Activated CD4-positive, alpha-beta T cell treated with anti-CD3 and anti-CD28 coated beads for 36 hours (primary cell): Measurements from ENCODE around the gene MRPL39. TPM values are rescaled to one million over a fixed set of nuclear protein-coding genes. Genes with fewer than 3 reads are reported as not detected.
"Not testable (repeated sequence)": the region's sequence is repeated elsewhere in the genome, so short reads cannot be mapped to it uniquely, and the experiment has no call there.

Experiments used
- ATAC-seq: fragments of 200-7000 bp; cut with Tn5 transposase; one replicate; pipeline ENCODE4 v1.10.0; 2021; ENCODE audit warnings: mild to moderate bottlenecking, moderate library complexity
- CTCF ChIA-PET: fragments of 350-600 bp; sonication (Branson Sonifier 250); formaldehyde crosslinking; loops from one replicate; lab custom pipeline; 2021; ENCODE audit warnings: antibody characterized with exemption; lab: Charles Lee
- POLR2A ChIA-PET: fragments of 350-600 bp; sonication (Branson Sonifier 250); formaldehyde crosslinking; loops from one replicate; lab custom pipeline; 2021; ENCODE audit warnings: antibody characterized with exemption, inconsistent platforms; lab: Charles Lee
- DNase-seq: peaks from one replicate; pipeline ENCODE4 v3.0.0-alpha.2; 2020
- H3K27ac Mint-ChIP-seq: one replicate; pipeline ENCODE4 v1.8.0; 2021; ENCODE audit warnings: mixed read lengths
- H3K27me3 Mint-ChIP-seq: one replicate; pipeline ENCODE4 v1.8.0; 2021; ENCODE audit warnings: mixed read lengths
- H3K36me3 Mint-ChIP-seq: one replicate; pipeline ENCODE4 v1.8.0; 2021; ENCODE audit warnings: low read depth, mixed read lengths
- H3K4me1 Mint-ChIP-seq: one replicate; pipeline ENCODE4 v1.8.0; 2021; ENCODE audit warnings: mixed read lengths
- H3K4me3 Mint-ChIP-seq: one replicate; pipeline ENCODE4 v1.8.0; 2021; ENCODE audit warnings: mild to moderate bottlenecking, moderate library complexity, mixed read lengths
- H3K9me3 Mint-ChIP-seq: one replicate; pipeline ENCODE4 v1.8.0; 2021; ENCODE audit warnings: low read depth, mixed read lengths
- intact Hi-C, 2 experiments: fragments of 100-400 bp; cut with DNase I in 1 of 2; cut with micrococcal nuclease in 1 of 2; formaldehyde crosslinking; loops; one replicate each; pipeline versions ENCODE4 v1.14.2 to v1.15.1; 2022 to 2024; cut with DNase I, micrococcal nuclease
- total RNA-seq, 2 experiments: library from RNA; stranded (reverse); gene quantifications; one replicate each; pipeline ENCODE4 v1.2.3, GENCODE V29; 2021

The MRPL39 gene
- total RNA-seq, 2 experiments from 2014 or later: 78.4 to 84.5 TPM

- DNase-seq (no peak), ATAC-seq (no peak)
- H3K36me3 Mint-ChIP-seq: no peaks in the 10 kb centered on the region
- no peaks in the 10 kb centered on the region for H3K9me3 Mint-ChIP-seq
- H3K4me3 Mint-ChIP-seq: peak overlapping the region; percentile 62
- intact Hi-C loops: loop anchor here in 1 of 2 experiments (2.0 to 10.0 kb wide), 2 partner anchors 97 to 167 kb away; partner anchors contain the start of genes ATP5PF and GABPA
- peaks cover 50% of the 10 kb centered on the region for H3K27me3 Mint-ChIP-seq
- H3K27ac Mint-ChIP-seq: no peak overlapping the region
- peaks cover 29% of the 10 kb centered on the region for H3K4me1 Mint-ChIP-seq
- ChIA-PET POLR2A (no interaction called here), CTCF (interaction anchor here (0.8 to 1.9 kb wide), 8 partner anchors 9 to 166 kb away, joined by 3 to 16 read pairs (median 4); partner anchors contain the start of gene MRPL39)
These were observed 30.8 kb upstream of the MRPL39 start for GRCh38 chr21:25637851-25638659.

DNA sequence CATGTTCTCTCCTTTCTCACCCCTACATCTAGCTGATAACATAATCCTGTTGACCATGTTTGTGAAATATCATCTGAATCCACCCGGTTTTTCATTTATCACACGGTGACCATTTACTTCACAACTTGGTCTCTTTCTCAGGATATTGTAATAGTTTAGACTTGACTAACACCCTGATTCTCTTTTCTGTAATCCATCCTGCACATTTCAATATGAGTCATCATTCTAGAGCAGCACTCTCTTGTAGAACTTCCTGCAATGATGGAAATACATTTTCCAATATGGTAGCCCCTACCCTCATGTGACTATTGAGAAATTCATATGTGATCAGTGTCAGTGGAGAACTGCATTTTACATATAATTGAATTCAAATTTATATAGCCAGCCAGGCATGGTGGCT, 29.4 kb upstream of the MRPL39 start:
- H3K4me3 Mint-ChIP-seq: no peak overlapping the region
- DNase-seq (no peak), ATAC-seq (peak; percentile 49)
- H3K9me3 Mint-ChIP-seq: no peaks in the 10 kb centered on the region
- intact Hi-C loops: loop anchor here in 1 of 2 experiments (10.0 kb wide), 1 partner anchor 168 kb away; no protein-coding TSS in a partner anchor
- ChIA-PET POLR2A (no interaction called here), CTCF (interaction anchor here (0.6 to 1.4 kb wide), 6 partner anchors 10 to 168 kb away, joined by 3 to 8 read pairs (median 4); partner anchors contain the start of genes ATP5PF and GABPA)
- H3K36me3 Mint-ChIP-seq: no peaks in the 10 kb centered on the region
- H3K4me1 Mint-ChIP-seq: peaks cover 29% of the 10 kb centered on the region
- H3K27me3 Mint-ChIP-seq: peaks cover 48% of the 10 kb centered on the region
- H3K27ac Mint-ChIP-seq: no peak overlapping the region

GRCh38 chr21:25635310-25635709, 28.0 kb upstream of the MRPL39 start:
- ChIA-PET CTCF (no interaction called here), POLR2A (no interaction called here)
- peak; percentile 28 for DNase-seq
- Mint-ChIP-seq H3K9me3 (no peaks in the 10 kb centered on the region), H3K27me3 (peaks cover 38% of the 10 kb centered on the region), H3K36me3 (no peaks in the 10 kb centered on the region), H3K27ac (peak overlapping the region; percentile 2), H3K4me1 (peaks cover 25% of the 10 kb centered on the region), H3K4me3 (no peak overlapping the region)
- ATAC-seq: no peak
- intact Hi-C loops: loop anchor here in 1 of 2 experiments (10.0 kb wide), 1 partner anchor 169 kb away; no protein-coding TSS in a partner anchor

GRCh38 chr21:25632296-25632695, 25.0 kb upstream of the MRPL39 start:
- H3K27ac Mint-ChIP-seq: no peak overlapping the region
- POLR2A ChIA-PET: no interaction called here
- intact Hi-C loops: loop anchor here in 1 of 2 experiments (10.0 kb wide), 1 partner anchor 173 kb away; no protein-coding TSS in a partner anchor
- no peaks in the 10 kb centered on the region for H3K9me3 Mint-ChIP-seq
- no peak for DNase-seq
- no peak overlapping the region for H3K4me3 Mint-ChIP-seq
- peaks cover 13% of the 10 kb centered on the region for H3K4me1 Mint-ChIP-seq
- peaks cover 20% of the 10 kb centered on the region for H3K27me3 Mint-ChIP-seq
- CTCF ChIA-PET: no interaction called here
- H3K36me3 Mint-ChIP-seq: no peaks in the 10 kb centered on the region
- no peak for ATAC-seq

DNA sequence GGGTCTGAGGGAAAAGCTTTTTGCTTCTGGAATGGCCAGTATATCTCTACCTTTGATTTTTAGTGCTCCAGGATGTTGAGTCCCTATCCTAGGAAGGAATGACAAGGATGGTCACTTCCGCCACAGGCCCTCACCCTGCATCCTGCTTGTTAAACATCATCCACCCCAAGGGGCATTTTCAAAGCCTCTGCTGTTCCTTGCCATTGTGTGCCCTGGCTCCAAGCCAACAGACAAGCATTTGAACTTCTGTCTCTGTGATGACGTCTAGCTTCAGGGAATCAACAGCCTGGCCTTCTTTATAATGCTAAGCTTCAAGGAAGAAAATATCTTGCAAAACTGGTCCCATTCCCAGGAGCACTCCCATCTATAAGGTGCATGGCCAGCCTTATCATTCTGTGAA, 19.5 kb upstream of the MRPL39 start:
- Mint-ChIP-seq H3K4me1 (no peaks in the 10 kb centered on the region), H3K4me3 (no peak overlapping the region), H3K36me3 (no peaks in the 10 kb centered on the region), H3K27me3 (no peaks in the 10 kb centered on the region), H3K27ac (no peak overlapping the region), H3K9me3 (no peaks in the 10 kb centered on the region)
- CTCF ChIA-PET: interaction anchor here (0.7 to 4.1 kb wide), 5 partner anchors 10 to 185 kb away, joined by 3 to 14 read pairs (median 4); no protein-coding TSS in a partner anchor
- DNase-seq: no peak
- POLR2A ChIA-PET: no interaction called here
- intact Hi-C loops: no loop called here
- ATAC-seq: no peak

DNA sequence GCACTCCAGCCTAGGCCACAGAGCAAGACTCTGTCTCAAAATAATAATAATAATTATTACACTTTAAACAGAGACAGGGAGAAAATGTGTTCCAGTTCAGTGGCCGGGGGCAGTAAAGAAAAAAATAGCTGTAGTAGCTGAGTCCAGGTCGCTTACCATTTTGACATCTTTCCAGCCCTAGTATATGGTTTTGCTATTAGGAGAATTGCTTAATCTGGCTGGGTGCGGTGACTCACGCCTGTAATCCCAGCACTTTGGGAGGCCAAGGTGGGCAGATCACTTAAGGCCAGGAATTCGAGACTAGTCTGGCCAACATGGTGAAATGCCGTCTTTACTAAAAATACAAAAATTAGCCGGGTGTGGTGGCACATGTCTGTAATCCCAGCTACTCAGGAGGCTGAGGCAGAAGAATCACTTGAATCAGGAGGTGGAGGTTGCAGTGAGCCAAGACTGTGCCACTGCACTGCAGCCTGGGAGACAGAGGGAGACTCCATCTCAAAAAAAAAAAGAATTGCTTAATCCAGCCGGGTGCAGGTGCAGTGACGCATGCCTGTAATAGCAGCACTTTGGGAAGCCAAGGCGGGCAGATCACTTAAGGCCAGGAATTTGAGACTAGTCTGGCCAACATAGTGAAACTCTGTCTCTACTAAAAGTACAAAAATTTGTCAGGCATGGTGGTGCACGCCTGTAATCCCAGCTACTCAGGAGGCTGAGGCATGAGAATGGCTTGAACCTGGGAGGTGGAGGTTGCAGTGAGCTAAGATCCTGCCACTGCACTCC, 18.7 kb upstream of the MRPL39 start:
- intact Hi-C loops, H3K36me3 Mint-ChIP-seq, POLR2A ChIA-PET, H3K27me3 Mint-ChIP-seq, DNase-seq, H3K4me1 Mint-ChIP-seq, H3K27ac Mint-ChIP-seq, ATAC-seq, H3K4me3 Mint-ChIP-seq, H3K9me3 Mint-ChIP-seq: not testable (repeated sequence)
- CTCF ChIA-PET: interaction anchor here (0.6 to 4.1 kb wide), 5 partner anchors 15 to 184 kb away, joined by 3 to 14 read pairs (median 3); no protein-coding TSS in a partner anchor

GRCh38 chr21:25625036-25625435, 17.8 kb upstream of the MRPL39 start:
- H3K4me3 Mint-ChIP-seq: no peak overlapping the region
- H3K9me3 Mint-ChIP-seq: no peaks in the 10 kb centered on the region
- H3K36me3 Mint-ChIP-seq: no peaks in the 10 kb centered on the region
- H3K27ac Mint-ChIP-seq: no peak overlapping the region
- CTCF ChIA-PET: interaction anchor here (1.1 to 1.5 kb wide), 2 partner anchors 16 to 17 kb away, joined by 3 to 7 read pairs; no protein-coding TSS in a partner anchor
- intact Hi-C loops: no loop called here
- H3K4me1 Mint-ChIP-seq: no peaks in the 10 kb centered on the region
- ATAC-seq (no peak), DNase-seq (no peak)
- H3K27me3 Mint-ChIP-seq: no peaks in the 10 kb centered on the region
- POLR2A ChIA-PET: no interaction called here

GRCh38 chr21:25624511-25624910, 17.2 kb upstream of the MRPL39 start:
- no peaks in the 10 kb centered on the region for H3K36me3 Mint-ChIP-seq

DNA sequence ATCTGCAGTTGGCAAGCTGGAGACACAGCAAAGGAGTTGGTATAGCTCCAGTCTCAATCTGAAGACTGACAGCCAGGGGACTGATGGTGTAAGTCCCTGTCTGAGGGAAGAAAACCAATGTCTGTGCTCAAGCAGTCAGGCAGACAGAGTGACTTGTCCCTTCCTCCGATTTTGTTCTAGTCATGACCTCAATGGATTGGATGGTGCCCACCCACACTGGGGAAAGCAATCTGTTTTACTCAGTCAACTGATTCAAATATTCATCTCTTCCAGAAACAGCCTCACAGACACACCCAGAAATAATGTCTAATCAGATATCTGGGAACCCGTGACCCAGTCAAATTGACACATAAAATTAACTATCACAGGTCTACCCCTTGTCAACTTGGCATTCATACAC, 11.9 kb upstream of the MRPL39 start:
- intact Hi-C loops: no loop called here
- ChIA-PET CTCF (interaction anchor here (2.5 kb wide), 1 partner anchor 11 kb away, joined by 6 read pairs; no protein-coding TSS in a partner anchor), POLR2A (no interaction called here)
- Mint-ChIP-seq H3K4me1 (no peaks in the 10 kb centered on the region), H3K27ac (no peak overlapping the region), H3K9me3 (no peaks in the 10 kb centered on the region), H3K36me3 (no peaks in the 10 kb centered on the region), H3K4me3 (no peak overlapping the region), H3K27me3 (no peaks in the 10 kb centered on the region)
- no peak for DNase-seq
- ATAC-seq: no peak

More at GRCh38 chr21:25624511-25624910, 17.2 kb upstream of the MRPL39 start:
- H3K27ac Mint-ChIP-seq: no peak overlapping the region
- ChIA-PET CTCF (interaction anchor here (1.1 to 1.5 kb wide), 2 partner anchors 16 kb away, joined by 3 to 7 read pairs; no protein-coding TSS in a partner anchor), POLR2A (no interaction called here)
- H3K27me3 Mint-ChIP-seq: no peaks in the 10 kb centered on the region
- no peaks in the 10 kb centered on the region for H3K9me3 Mint-ChIP-seq
- no peaks in the 10 kb centered on the region for H3K4me1 Mint-ChIP-seq
- H3K4me3 Mint-ChIP-seq: no peak overlapping the region
- intact Hi-C loops: no loop called here
- DNase-seq (no peak), ATAC-seq (no peak)

- no peak for ATAC-seq
- Mint-ChIP-seq H3K36me3 (no peaks in the 10 kb centered on the region), H3K27me3 (no peaks in the 10 kb centered on the region), H3K27ac (no peak overlapping the region), H3K9me3 (no peaks in the 10 kb centered on the region), H3K4me3 (no peak overlapping the region), H3K4me1 (no peaks in the 10 kb centered on the region)
- DNase-seq: no peak
- intact Hi-C loops: no loop called here
- POLR2A ChIA-PET: no interaction called here
- CTCF ChIA-PET: interaction anchor here (0.8 to 1.9 kb wide), 5 partner anchors 23 to 246 kb away, joined by 3 to 6 read pairs (median 4); partner anchors contain the start of gene JAM2
These were observed 8.6 kb upstream of the MRPL39 start for GRCh38 chr21:25615880-25616279.

GRCh38 chr21:25614441-25614840, 7.2 kb upstream of the MRPL39 start:
- no peak for DNase-seq
- Mint-ChIP-seq H3K4me3 (no peak overlapping the region), H3K27me3 (no peaks in the 10 kb centered on the region), H3K4me1 (no peaks in the 10 kb centered on the region), H3K36me3 (no peaks in the 10 kb centered on the region), H3K9me3 (no peaks in the 10 kb centered on the region), H3K27ac (no peak overlapping the region)
- CTCF ChIA-PET: interaction anchor here (1.6 kb wide), 1 partner anchor 94 kb away, joined by 3 read pairs; no protein-coding TSS in a partner anchor
- no peak for ATAC-seq
- intact Hi-C loops: no loop called here
- POLR2A ChIA-PET: no interaction called here
